Fibroblast of the aortic adventitia (primary cell): ENCODE results near the gene SPO11. TPM values are rescaled to one million over a fixed set of nuclear protein-coding genes. Genes with fewer than 3 reads are reported as not detected.

Experiments used
- DNase-seq: peaks from one replicate; pipeline ENCODE4 v3.0.0-alpha.2; 2010; ENCODE audit warnings: low read depth
- H3K4me3 ChIP-seq: 2 replicates; pipeline ENCODE4 v1.5.1; 2011; ENCODE audit warnings: low read depth, mild to moderate bottlenecking, control low read depth, low read length, moderate library complexity
- total RNA-seq: library from RNA; depleted of rRNA; stranded (reverse); fragments of >200 nt; gene quantifications from 2 replicates; pipeline ENCODE4 v1.2.3, GENCODE V29; 2012; ENCODE audit warnings: low replicate concordance
- TF ChIP-seq, protein P1 (sequence below): IDR thresholded peaks from 2 replicates; pipeline ENCODE4 v1.5.1; 2011; ENCODE audit warnings: mild to moderate bottlenecking, low read length, control low read depth, inconsistent platforms; ENCODE audit not compliant: insufficient read depth

SPO11 gene
- total RNA-seq, 1 donor: not detected

DNA sequence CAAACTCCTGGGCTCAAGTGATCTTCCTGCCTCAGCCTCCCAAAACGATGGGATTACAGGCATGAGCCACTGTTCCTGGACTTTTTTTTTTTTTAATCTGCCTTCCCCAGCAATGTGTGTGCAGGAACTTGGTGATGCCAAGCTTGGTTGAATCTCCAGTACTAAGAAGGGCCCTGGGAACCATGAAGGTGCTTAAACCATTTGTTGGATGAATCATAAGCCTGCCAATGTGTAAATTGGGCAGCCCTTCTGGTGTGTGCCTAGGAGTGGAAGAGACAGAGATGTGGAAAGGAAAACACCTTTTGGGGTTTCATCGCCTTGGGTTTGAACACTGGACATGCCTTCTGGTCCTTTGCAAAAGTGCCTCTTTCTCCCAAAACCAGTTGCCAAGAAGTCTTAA is 7.1 kb upstream of the SPO11 start:
- DNase-seq: no peak
- TF ChIP-seq, protein P1, sequence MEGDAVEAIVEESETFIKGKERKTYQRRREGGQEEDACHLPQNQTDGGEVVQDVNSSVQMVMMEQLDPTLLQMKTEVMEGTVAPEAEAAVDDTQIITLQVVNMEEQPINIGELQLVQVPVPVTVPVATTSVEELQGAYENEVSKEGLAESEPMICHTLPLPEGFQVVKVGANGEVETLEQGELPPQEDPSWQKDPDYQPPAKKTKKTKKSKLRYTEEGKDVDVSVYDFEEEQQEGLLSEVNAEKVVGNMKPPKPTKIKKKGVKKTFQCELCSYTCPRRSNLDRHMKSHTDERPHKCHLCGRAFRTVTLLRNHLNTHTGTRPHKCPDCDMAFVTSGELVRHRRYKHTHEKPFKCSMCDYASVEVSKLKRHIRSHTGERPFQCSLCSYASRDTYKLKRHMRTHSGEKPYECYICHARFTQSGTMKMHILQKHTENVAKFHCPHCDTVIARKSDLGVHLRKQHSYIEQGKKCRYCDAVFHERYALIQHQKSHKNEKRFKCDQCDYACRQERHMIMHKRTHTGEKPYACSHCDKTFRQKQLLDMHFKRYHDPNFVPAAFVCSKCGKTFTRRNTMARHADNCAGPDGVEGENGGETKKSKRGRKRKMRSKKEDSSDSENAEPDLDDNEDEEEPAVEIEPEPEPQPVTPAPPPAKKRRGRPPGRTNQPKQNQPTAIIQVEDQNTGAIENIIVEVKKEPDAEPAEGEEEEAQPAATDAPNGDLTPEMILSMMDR: no peak

DNA sequence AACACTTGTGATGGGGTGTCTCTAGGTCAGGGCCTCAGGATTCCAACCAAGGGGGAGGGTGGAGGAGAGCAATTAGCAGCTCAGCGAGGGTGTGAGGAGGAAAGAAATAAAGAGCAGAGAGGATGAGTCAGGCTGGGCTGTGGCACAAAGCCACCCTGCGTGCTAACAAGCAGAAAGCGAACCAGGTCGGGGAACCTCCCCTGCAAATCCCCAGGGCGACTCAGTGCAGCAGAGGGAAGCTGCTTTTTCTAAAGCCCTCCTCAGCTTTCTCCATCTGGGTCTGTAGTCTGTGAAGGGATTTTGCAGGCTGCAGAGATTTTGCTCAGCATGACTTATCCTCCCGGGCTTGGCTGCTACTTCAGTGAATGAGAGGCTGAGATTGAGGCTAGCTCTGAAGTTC is 6.6 kb upstream of the SPO11 start:
- DNase-seq: peak; percentile 56
- TF ChIP-seq, protein P1: no peak
- no peak overlapping the region for H3K4me3 ChIP-seq

More for the DNA sequence above, 7.1 kb upstream of the SPO11 start:
- H3K4me3 ChIP-seq: no peak overlapping the region

DNA sequence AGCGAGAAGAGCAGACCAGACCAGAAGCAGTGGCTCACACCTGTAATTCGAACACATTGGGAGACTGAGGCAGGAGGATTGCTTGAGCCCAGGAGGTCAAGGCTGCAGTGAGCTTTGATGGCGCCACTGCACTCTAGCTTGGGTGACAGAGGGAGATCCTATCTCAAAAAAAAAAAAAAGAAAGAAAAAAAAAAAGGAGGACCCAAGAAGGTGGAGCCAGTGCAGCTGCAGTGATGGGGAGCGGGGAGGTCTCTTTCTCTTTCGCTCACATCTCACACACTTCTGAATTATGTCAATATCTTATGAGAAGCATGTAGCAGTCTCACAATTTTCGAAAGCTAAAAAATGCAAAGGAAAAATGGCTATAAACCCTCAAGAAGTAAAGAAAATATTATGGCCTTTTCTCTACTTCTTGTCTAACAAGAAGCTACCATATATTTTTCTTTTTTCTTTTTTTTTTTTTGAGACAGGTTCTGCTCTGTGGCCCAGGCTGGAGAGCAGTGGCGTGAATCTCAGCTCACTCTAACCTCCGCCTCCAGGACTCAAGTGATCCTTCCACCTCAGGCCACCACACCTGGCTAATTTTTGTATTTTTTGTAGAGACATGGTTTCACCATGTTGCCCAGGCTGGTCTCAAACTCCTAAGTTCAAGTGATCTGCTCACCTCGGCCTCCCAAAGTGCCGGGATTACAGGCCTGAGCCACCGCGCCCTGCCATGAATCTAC is 3.8 kb upstream of the SPO11 start:
- H3K4me3 ChIP-seq: no peak overlapping the region
- TF ChIP-seq, protein P1: no peak
- DNase-seq: no peak

DNA sequence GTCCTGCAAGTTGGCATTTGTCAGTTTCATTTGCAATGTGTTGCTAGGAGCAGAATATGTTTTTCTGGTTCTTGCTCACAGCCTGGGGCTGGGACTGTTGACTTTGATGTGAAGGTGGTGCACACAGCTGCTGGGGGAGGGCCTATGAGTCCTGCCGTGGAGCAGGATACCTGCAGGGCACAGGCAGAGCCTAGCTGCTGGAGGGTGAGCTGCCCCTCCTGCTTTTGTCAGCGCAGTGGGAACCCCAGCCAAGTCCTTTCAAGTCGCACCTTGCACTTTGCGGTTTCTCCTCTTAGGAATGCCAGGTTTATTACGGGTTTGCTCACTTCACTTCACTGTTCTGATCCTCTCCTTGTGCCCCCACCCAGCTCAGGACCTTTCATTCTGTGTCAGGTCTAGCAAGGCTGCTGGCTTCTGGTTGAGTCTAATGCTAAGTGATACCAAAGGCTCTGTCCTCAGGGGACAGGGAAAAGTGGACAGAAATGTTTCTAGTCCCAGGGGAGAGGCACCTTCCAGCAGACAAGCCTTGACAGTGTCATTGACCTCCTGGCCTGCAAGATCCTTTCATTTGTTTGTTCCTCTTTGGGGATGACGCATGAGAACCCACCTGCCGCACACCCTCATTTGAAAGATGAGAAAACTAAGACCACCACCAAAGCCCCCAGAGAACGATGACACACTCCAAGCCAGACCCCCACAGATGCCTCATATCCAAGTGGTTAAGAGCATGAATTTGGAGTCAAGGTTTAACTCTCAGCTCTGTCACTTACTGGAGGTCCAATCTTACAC is 2.7 kb upstream of the SPO11 start:
- TF ChIP-seq, protein P1: no peak
- DNase-seq: no peak
- H3K4me3 ChIP-seq: no peak overlapping the region

DNA sequence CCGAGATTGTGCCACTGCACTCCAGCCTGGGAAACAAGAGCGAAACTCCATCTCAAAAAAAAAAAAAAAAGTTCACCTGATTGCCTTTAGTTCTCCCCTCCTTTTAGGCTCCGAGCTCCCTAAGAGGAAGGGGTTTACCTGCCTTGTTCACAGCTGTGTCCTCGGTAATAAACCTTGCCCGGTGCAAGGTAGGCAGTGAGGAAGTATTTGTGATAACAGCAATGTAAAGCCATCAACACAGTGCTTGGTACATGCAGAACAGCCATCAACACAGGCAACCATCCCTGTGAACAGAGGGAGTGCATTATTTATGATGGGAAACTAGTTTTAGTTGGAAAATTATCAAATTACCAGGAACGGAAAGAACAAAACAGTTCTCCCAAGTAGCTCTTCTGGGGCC is 1.8 kb upstream of the SPO11 start:
- no peak overlapping the region for H3K4me3 ChIP-seq
- DNase-seq: no peak
- TF ChIP-seq, protein P1: no peak

DNA sequence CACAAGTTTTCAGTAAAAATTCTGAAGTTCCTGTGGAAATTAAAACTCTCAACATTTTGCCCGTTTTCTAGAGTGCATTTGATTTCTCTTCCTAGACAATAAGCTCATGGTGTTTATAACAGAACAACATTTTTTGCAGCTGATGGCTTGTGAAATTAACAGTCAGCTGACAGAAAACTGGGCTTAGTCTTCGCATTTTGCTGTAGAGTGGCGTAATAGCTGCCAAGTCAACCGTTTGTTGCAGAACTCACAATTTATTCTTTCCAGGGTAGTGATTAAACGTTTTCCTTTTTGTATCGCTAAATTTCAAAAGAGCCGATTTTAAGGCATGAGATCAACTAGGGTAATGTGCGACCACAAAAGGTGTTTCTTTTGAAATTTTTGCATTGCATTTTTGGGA is 1.4 kb downstream of the SPO11 start:
- no peak overlapping the region for H3K4me3 ChIP-seq
- peak; percentile 8 for DNase-seq
- TF ChIP-seq, protein P1: no peak
